Stimulated activated naive CD8-positive, alpha-beta T cell treated with anti-CD3 and anti-CD28 coated beads, Interleukin-15, amount 100 ng/mL, for 72 hours (primary cell): ENCODE measurements around the gene MMP19.
"Not testable (repeated sequence)": the region's sequence is repeated elsewhere in the genome, so short reads cannot be mapped to it uniquely, and the experiment has no call there.

Experiments used
- ATAC-seq: fragments of 150-1000 bp; cut with Tn5 transposase; 2 replicates; pipeline ENCODE4 v1.10.0; 2021; ENCODE audit warnings: mild to moderate bottlenecking, moderate library complexity
- DNase-seq, 2 donors: peaks; one replicate each; pipeline ENCODE4 v3.0.0; 2021 to 2022
- H3K27ac Mint-ChIP-seq, 2 donors: one replicate each; pipeline ENCODE4 v1.8.0; 2022; ENCODE audit warnings: mild to moderate bottlenecking in 2 of 2, mixed read lengths in 2 of 2, moderate library complexity in 2 of 2
- H3K27me3 Mint-ChIP-seq: one replicate; pipeline ENCODE4 v1.8.0; 2022; ENCODE audit warnings: mixed read lengths
- H3K4me1 Mint-ChIP-seq: one replicate; pipeline ENCODE4 v1.8.0; 2022; ENCODE audit warnings: mild to moderate bottlenecking, mixed read lengths
- H3K4me3 Mint-ChIP-seq, 2 donors: one replicate each; pipeline ENCODE4 v1.8.0; 2022; ENCODE audit warnings: mild to moderate bottlenecking in 2 of 2, mixed read lengths in 2 of 2, moderate library complexity in 1 of 2
- H3K9me3 Mint-ChIP-seq, 2 donors: one replicate each; pipeline ENCODE4 v1.8.0; 2022; ENCODE audit warnings: mixed read lengths in 2 of 2

The MMP19 gene

DNA sequence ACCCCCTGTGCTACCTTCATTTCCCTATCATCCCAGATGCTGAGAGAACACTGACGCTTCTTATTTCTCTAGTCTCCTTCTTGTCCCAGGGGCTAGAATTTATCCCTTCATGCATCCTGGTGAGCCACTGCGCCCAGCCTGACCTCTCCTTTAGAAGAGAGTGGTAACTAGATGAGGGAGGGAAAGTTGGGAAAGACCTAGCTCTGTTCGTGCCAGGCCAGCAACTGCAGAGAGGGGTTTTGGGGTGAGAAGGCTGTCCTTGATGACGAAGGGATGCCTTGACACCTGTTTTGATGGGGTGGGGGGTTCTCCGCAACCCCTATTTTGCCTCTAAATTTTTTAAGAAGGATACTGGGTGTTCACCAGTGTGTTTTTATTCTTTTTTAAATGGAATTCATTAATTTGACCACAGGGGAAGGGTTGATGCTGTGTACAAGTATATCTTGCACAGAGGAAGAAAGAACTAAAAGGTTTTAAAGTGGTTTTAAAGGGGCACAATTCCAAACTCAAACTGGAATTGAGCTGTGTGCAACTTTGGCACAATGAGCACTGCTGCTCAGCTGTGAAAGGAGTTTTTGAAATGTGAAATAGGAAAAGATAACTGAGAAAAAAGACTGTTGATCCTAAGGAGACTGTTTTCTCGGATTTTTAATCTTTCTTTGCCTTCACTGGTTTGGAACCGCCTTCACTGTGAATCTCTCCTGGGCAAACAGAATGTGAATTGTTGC is 7.0 kb upstream of the MMP19 start:
- ATAC-seq (no peak), DNase-seq (no peak)
- Mint-ChIP-seq H3K9me3 (no peaks in the 10 kb centered on the region), H3K27ac (no peak overlapping the region), H3K4me1 (peaks cover 17% of the 10 kb centered on the region), H3K27me3 (peaks cover 12% of the 10 kb centered on the region), H3K4me3 (no peak overlapping the region)

DNA sequence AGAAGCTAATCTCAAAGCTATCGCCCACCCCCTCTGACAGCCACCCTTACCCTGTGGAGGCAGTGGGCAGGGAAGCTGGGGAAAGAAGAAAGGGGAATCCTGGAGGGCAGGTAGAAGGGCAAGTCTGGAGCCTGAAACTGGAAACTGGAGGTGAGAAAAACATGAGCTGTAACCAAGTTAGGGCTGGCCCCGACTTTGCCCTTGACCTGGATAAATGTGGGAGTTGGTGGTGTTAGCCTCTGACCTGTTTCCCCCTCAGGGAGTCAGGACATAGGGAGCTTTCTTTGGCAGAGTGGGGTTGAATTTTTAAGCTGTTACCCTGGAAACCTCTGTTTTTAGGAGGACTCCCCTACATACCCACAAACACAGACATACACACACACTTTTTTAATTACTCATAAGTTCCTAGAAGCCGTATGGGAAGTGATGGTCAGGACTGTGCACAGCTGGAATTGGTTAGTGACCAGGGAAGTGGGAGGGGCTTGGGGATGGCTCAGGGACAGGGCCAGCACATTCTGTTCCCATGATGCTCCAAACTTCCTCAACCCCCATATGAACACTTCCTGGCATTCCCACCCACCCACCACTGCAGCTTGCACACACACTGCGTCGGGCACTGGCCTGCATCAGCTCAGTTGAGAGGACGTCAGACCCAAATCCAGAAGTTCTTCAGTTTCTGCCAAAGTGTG is 5.0 kb upstream of the MMP19 start:
- Mint-ChIP-seq H3K27ac (peak overlapping the region; percentile 73 to 83), H3K4me3 (peak overlapping the region; percentile 12 to 60), H3K4me1 (peaks cover 17% of the 10 kb centered on the region), H3K27me3 (peaks cover 12% of the 10 kb centered on the region), H3K9me3 (no peaks in the 10 kb centered on the region)
- ATAC-seq = peak; percentile 74
- no peak for DNase-seq

DNA sequence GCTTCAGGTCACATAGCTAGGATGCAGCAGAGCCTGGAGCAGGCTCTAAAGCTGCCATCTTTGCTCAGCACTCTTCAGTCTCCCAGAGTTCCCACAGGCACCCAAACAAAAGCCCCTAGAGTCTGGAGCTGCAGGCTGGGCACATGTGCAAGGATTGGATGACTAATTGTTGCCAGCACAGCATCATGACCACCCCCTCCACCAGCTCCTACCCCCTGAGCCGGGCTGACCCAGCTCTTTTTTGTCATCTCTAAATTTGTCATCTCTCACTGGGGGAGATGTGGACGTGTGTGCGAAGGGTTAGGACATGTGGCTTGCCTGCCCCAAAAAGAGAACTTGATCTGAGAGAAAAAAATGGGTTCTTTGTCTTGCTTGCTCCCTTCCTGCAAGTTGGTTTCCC is 4.3 kb upstream of the MMP19 start:
- ATAC-seq (peak; percentile 70), DNase-seq (no peak)
- Mint-ChIP-seq H3K4me3 (no peak overlapping the region), H3K9me3 (no peaks in the 10 kb centered on the region), H3K27ac (peak overlapping the region; percentile 73 to 83), H3K4me1 (peaks cover 17% of the 10 kb centered on the region), H3K27me3 (peaks cover 12% of the 10 kb centered on the region)

DNA sequence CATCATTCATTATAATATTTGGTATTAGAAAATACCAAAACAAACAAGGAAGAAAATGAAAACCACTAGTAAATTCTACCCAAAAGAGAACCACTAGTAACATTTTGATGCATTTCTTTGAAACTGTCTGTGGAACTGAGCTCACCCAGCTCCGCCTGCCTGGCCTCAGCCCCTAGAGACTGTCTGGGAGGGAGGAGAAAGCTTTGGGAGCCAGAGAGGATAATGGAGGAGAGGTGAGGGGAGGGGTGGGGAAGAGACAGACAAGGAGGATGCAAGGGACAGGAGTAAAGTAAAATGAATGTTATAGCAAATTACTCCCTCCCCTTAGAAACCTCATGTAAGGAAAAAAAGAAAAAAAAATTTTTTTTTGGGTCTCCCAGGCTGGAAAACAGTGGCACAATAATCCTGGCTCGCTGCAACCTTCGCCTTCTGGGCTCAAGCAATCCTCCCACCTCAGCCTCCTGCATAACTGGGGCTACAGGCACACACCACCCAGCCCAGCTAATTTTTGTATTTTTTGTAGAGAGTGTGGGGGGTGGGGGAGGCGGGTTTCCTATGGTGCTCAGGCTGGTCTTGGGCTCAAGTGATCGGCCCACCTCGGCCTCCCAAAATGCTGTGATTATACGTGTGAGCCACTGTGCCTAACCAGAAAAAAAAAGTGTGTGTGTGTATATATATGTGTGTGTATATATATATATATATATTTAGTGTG is 3.2 kb upstream of the MMP19 start:
- peaks cover 17% of the 10 kb centered on the region for H3K4me1 Mint-ChIP-seq
- no peaks in the 10 kb centered on the region for H3K9me3 Mint-ChIP-seq
- ATAC-seq (no peak), DNase-seq (no peak)
- H3K27me3 Mint-ChIP-seq = peaks cover 12% of the 10 kb centered on the region
- no peak overlapping the region for H3K4me3 Mint-ChIP-seq
- H3K27ac Mint-ChIP-seq = peak overlapping the region in 1 of 2 donors; percentile 57

DNA sequence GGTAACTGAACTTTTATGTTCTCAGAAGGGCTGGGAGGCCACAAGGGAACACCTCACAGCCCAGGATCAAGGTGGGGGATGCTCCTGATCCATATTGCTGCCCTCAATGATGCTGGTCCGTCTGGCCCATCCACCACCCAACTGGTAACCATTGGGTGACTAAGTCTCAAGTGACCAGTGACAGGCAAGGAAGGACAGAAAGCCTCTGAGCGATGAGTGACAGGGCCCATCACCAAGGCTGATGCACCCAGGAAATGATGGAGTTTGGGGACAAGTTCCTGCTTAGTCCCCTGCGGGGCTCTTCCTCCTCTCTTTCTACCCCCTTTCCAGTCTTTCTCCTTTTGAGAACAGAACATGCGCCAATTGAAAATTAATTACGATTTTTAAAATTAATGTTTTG is 2.6 kb upstream of the MMP19 start:
- Mint-ChIP-seq H3K27ac (no peak overlapping the region), H3K4me1 (peaks cover 17% of the 10 kb centered on the region)
- ATAC-seq = no peak

DNA sequence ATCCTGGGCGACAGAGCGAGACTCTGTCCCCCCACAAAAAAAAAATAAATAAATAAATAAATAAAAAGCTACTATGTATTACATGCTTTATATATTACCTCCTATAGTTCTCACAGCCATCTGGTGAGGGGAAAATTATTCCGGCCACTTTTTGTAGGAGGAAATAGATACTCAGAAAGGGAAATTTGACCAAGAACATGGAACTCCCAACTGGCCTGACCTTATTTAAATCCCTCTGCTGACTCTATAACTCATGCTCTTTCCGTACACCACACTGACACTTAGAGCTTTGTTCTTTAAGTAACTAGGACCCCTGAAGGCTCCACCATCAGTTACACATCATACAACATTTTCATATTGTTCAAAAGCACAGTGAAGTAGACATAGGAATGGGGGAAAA is 2.2 kb upstream of the MMP19 start:
- Mint-ChIP-seq H3K27ac (no peak overlapping the region), H3K9me3 (no peaks in the 10 kb centered on the region), H3K4me1 (peaks cover 17% of the 10 kb centered on the region), H3K4me3 (no peak overlapping the region), H3K27me3 (peaks cover 8% of the 10 kb centered on the region)
- DNase-seq (no peak), ATAC-seq (no peak)

More for the DNA sequence above, 2.6 kb upstream of the MMP19 start:
- peaks cover 12% of the 10 kb centered on the region for H3K27me3 Mint-ChIP-seq
- no peak overlapping the region for H3K4me3 Mint-ChIP-seq
- DNase-seq = no peak
- no peaks in the 10 kb centered on the region for H3K9me3 Mint-ChIP-seq

DNA sequence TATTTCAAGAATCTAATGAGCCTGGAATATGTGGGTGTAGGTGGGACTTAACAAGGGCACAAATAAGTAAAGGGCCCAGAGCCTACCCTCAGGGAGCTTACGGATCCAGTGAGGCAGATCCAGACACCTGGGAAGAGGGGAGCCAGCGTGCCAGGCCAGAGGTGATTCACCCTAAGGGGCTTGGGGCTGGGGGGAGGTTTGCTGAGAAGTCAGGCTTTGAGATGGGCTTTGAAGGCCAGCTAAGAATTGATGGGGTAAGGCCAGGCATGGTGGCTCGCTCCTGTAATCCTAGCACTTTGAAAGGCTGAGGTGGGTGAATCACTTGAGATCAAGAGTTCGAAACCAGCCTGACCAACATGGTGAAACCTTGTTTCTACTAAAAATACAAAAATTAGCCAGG is 695 bp upstream of the MMP19 start:
- DNase-seq (no peak), ATAC-seq (no peak)
- Mint-ChIP-seq H3K4me3 (no peak overlapping the region), H3K27ac (no peak overlapping the region), H3K27me3 (no peaks in the 10 kb centered on the region), H3K4me1 (peaks cover 15% of the 10 kb centered on the region), H3K9me3 (no peaks in the 10 kb centered on the region)

DNA sequence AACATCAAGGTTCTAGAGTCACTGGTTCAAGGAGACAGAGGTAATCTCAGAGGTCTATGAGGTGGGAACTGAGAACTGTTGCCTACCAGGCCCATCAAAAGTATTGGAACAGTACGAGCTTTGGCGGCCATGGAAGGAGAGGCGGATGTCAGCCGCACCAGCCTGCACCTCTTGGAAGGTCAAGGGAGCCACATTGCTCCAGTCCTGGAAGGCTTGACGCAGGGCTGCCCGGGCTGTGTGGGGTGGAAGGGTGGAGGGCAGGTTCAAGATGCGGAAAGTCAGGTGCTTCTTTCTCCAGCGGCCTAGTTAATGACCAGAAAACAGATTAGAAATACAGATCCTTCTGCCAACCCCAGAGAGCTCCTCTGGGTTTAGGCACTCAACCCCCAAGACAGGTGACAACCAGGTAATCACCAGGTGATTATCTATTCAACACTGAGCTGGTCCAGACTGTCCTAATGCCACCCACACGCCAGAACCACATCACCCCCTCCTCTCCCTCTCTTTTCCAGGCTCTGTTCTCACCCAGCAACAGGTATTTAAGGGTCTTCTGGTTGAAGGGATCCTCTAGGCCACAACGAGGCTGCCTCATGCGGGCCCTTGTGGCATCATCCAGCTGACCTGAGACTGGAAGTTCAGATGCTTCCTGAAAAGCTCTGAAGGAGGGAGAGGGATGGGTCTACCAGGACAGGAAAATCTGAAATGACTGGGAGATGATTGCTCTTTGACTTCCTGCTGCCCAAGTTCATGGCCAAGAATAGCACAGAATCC is 2.0 kb downstream of the MMP19 start:
- H3K9me3 Mint-ChIP-seq = no peaks in the 10 kb centered on the region
- H3K27ac Mint-ChIP-seq = peak overlapping the region in 1 of 2 donors; percentile 56
- H3K4me1 Mint-ChIP-seq = peaks cover 11% of the 10 kb centered on the region
- DNase-seq (no peak), ATAC-seq (no peak)
- no peaks in the 10 kb centered on the region for H3K27me3 Mint-ChIP-seq
- H3K4me3 Mint-ChIP-seq = no peak overlapping the region

DNA sequence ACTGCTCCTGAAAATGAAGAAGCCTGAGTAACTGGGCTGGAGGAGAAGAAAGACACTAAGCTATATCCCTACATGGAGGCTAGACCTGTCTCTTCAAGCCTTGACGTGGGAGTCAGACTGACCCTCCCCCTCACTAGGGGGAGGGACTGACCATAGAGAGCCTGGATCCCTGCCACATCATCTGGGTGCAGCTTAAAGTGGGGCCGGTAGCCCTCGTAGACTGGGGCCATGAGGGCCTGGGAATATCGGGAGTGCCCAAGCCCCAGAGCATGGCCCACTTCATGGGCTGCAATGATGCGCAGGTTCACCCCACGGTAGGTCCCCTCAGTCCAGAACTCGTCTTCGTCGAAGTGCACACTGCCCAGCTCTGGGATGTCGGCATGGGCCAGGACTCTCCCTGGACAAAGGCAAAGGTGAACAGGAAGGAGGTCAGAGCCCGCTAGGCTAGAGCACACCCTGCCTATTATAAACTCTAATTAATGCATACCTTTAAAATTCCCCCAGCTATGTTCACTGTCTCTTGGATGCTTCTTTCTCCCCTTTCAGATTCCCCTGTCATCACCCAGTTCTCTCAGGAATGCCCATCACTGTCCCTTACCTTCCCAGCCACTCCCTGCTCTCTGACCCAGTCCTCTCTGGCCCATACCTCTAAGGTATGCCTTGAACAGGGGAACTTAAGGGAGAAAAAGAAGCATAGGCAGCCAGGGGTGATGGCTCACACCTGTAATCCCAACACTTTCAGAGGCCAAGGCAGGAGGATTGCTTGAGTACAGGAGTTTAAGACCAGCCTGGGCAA is 3.2 kb downstream of the MMP19 start:
- ATAC-seq = no peak
- Mint-ChIP-seq H3K4me1 (peaks cover 12% of the 10 kb centered on the region), H3K27me3 (no peaks in the 10 kb centered on the region), H3K27ac (no peak overlapping the region), H3K9me3 (no peaks in the 10 kb centered on the region), H3K4me3 (no peak overlapping the region)
- no peak for DNase-seq

DNA sequence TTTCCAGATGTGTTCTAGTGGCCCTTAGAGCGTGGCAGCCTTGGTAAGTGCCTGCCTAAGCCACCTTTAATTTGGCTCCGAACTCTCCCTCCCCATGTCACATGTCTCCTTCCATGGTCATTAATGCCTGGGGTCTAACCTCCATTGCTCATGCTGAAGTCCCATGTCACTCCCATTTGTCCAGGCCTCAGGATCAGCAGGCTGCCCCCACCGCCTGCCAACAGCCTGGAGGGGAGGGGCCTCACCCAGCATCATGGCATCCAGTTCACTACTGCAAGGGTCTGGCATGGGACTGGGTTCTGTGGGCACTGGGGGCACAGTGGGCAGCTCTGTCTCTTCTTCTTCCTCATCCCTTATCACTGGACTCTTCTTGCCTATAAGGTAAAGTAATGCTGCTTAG is 4.4 kb downstream of the MMP19 start:
- Mint-ChIP-seq H3K4me3 (no peak overlapping the region), H3K27ac (peak overlapping the region in 1 of 2 donors; percentile 22), H3K4me1 (peaks cover 12% of the 10 kb centered on the region), H3K27me3 (no peaks in the 10 kb centered on the region), H3K9me3 (no peaks in the 10 kb centered on the region)
- ATAC-seq (no peak), DNase-seq (no peak)

DNA sequence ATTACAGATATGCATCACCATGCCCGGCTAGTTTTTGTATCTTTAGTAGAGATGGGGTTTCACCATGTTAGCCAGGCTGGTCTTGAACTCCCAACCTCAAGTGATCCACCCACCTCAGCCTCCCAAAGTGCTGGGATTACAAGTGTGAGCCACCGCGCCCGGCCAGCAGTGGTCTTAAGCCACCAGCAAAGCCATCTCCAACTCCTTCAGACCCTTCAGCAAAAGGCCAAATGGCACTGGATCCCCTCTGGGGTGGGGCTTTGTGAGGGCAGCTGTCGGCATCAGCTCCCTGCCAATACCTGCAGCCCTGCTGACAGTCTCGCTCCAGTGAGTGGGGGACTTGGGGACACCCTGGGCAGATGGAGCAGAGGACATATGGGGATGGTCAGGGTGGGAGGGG is 8.3 kb downstream of the MMP19 start:
- not testable (repeated sequence) for H3K9me3 Mint-ChIP-seq, H3K27ac Mint-ChIP-seq, H3K27me3 Mint-ChIP-seq, ATAC-seq, DNase-seq, H3K4me3 Mint-ChIP-seq
- H3K4me1 Mint-ChIP-seq = peaks cover 37% of the 10 kb centered on the region

DNA sequence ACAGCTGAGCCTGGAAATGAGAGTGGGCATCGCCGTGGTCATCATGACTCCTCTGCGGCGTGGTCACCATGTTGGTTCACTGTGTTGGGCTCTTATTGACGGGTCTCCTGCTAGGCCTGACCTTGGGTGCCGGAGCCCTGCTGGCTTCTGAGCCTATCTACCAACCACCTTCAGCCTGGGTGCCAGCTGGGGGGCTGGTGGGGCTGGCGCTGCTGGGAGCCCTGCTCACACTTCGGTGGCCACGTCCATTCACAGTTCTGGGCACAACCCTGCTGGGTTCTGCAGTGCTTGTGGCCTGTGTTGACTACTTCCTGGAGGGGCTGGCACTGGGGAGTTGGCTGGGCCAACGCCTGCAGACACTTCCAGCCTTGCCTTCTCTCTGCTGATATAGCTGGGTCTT is 9.7 kb downstream of the MMP19 start:
- ATAC-seq = no peak
- H3K4me1 Mint-ChIP-seq = peaks cover 43% of the 10 kb centered on the region
- H3K27me3 Mint-ChIP-seq = no peaks in the 10 kb centered on the region
- peak overlapping the region in 1 of 2 donors; percentile 15 for H3K27ac Mint-ChIP-seq
- no peaks in the 10 kb centered on the region for H3K9me3 Mint-ChIP-seq
- H3K4me3 Mint-ChIP-seq = no peak overlapping the region
- DNase-seq = no peak

DNA sequence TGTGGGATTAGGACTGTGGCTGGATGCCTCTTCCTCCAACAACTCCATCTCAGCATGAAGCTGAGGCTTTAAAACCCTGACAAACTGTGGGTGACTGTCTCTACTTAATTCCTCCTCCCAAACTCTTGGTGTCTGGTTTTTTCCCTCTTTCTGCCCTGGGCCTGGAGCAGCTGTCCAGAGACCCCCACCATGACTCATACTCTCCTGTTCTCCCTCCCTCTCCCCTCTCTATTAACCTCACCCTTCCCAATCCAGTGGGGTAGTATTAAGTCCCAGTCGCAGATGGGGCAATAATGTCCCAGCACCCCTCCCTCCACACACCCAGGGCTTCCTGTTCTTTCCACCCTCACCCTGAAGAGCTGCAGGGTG is 11.3 kb downstream of the MMP19 start:
- no peaks in the 10 kb centered on the region for H3K9me3 Mint-ChIP-seq
- no peak for ATAC-seq
- peaks cover 56% of the 10 kb centered on the region for H3K4me1 Mint-ChIP-seq
- no peaks in the 10 kb centered on the region for H3K27me3 Mint-ChIP-seq
- H3K4me3 Mint-ChIP-seq = peak overlapping the region; percentile 98 to 100
- H3K27ac Mint-ChIP-seq = peak overlapping the region in 1 of 2 donors; percentile 55
- no peak for DNase-seq

DNA sequence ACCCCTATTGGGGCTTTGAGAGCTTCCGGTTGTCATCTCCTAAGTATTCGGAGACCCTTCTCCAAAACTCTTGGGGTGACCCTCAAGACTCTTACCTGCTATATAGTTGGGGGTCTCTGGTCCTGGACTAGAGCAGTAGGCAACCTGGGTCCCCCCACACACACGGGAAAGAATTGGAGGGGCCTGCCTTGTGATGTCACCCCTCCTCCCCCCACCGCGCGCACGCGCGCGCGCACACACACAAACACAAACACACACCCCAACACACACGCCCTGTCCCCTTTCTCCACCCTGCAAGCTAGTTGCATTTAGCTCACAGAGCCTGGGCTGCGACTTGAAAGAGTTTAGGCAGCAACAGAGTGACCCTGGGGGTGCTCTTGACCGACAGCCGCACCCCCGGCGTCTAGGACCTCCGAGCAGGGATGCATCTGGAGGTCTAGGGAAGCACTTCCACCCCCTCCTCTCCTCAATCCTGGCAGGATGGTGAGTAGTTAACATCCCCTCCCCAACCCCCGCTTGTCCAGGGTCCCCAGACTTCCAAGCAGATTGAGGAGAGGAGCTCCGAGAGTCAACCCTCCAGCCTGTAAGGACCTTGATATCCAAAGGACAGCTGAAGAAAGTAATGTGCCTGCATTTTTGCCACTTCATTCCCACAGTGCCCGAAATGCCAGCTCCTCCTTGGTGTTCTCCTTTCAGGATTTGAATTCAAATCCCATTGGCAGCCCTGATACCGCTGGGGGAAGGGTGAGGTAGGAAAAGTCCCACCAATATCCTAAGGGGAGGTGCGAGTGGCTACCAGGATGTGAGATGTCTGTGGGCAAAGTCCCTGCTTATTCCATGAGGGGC is 11.9 kb downstream of the MMP19 start:
- peak overlapping the region; percentile 98 to 100 for H3K4me3 Mint-ChIP-seq
- no peaks in the 10 kb centered on the region for H3K9me3 Mint-ChIP-seq
- peaks cover 56% of the 10 kb centered on the region for H3K4me1 Mint-ChIP-seq
- DNase-seq (peak; percentile 62 to 67), ATAC-seq (peak; percentile 39)
- peak overlapping the region; percentile 97 for H3K27ac Mint-ChIP-seq
- no peaks in the 10 kb centered on the region for H3K27me3 Mint-ChIP-seq
